ENCODE measurements around the gene LTV1.
A peak's percentile ranks its signal among the peaks of the same experiment; 100 is the strongest.

The LTV1 gene

DNA sequence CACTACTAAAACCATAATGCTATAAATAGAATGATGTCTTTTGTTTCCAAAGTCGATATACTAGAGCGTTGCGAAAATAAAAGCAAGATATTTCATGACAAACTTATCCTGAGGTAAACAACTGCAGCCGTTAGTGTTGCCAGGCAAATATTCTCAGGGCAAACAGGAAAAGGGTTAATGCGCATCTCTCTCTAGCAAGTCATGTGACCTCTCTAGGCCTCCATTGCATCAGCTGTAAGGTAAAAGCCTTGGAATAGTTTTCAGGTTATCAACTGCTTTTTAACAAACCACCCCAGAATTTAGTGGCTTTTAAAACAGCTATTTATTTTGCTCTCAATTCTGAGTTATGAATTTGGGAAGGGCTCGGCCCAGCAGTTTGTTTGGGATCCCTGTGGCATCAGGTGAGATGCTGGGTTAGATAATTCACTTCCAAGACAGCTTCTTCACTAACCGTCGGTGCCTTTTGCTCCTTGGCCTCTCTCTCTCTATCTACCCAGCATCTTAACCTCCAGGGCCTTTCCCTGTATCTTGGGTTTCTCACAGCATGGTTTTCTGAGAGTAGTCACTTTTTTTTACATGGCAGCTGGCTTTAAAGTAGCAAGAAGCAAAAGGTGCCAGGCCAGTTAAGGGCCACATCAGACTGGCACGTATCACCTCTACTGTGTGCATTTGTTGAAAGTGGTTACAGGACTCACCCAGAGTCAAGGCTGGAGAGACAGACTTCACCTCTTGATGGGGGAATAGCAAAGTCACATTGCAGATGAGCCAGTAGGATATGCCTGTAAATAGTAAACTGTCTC lies 39.2 kb upstream of the LTV1 start:
- H3K36me3 ChIP-seq (ENCODE audit: control insufficient read depth in 1 of 2, insufficient read depth in 2 of 2, low read depth in 1 of 2, low read length in 2 of 2): peaks cover 3 to 20% of the 10 kb centered on the region in 2 experiments
- H3K4me2 ChIP-seq (ENCODE audit: low read length, poor library complexity, severe bottlenecking): no peak overlapping the region
- H2BK12ac ChIP-seq (ENCODE audit: low read length in 2 of 2): no peak overlapping the region
- no peak overlapping the region for H3K9ac ChIP-seq (ENCODE audit: low read length)
- H3K79me1 ChIP-seq (replicated peaks; ENCODE audit: low read length, poor library complexity, severe bottlenecking): peaks cover 4% of the 10 kb centered on the region
- H3K14ac ChIP-seq (ENCODE audit: low read length in 2 of 2): no peak overlapping the region
- H3K27ac ChIP-seq (ENCODE audit: low read length, poor library complexity, severe bottlenecking): no peak overlapping the region
- no peak overlapping the region for H4K91ac ChIP-seq (ENCODE audit: low read length)
- no peak overlapping the region for H3K4me3 ChIP-seq (ENCODE audit: insufficient read depth in 1 of 2, low read depth in 1 of 2, low read length in 2 of 2)
- no peaks in the 10 kb centered on the region for H3K27me3 ChIP-seq (ENCODE audit: control insufficient read depth in 1 of 2, insufficient read depth in 1 of 2, low read length in 2 of 2)
- H3K9me3 ChIP-seq (ENCODE audit: control insufficient read depth, low read length): no peaks in the 10 kb centered on the region
- H2AFZ ChIP-seq (ENCODE audit: low read depth, low read length): no peak overlapping the region
- peak overlapping the region in 1 of 2 experiments; percentile 89 for H3K4ac ChIP-seq (ENCODE audit: low read depth in 1 of 2, low read length in 2 of 2)
- 92% methylated on average over 9 of the region's 9 CpGs for WGBS
- H2BK15ac ChIP-seq (ENCODE audit: low read depth, poor library complexity, severe bottlenecking): no peak overlapping the region
- H3K4me1 ChIP-seq (ENCODE audit: control insufficient read depth, insufficient read depth, low read depth, low read length): peaks cover 1% of the 10 kb centered on the region
- DNase-seq: peak; percentile 45
- H2BK5ac ChIP-seq (ENCODE audit: low read depth, low read length, poor library complexity, severe bottlenecking): no peak overlapping the region
- H2AK5ac ChIP-seq (ENCODE audit: low read length, severe bottlenecking): no peak overlapping the region
- H2BK120ac ChIP-seq (ENCODE audit: low read depth, low read length): no peak overlapping the region
- H4K8ac ChIP-seq (ENCODE audit: low read length): peak overlapping the region; percentile 7
- no peak overlapping the region for H3K23ac ChIP-seq (ENCODE audit: low read length in 2 of 2)
- peak overlapping the region in 1 of 2 experiments; percentile 26 for H3K18ac ChIP-seq (ENCODE audit: low read depth in 1 of 2, low read length in 2 of 2)

DNA sequence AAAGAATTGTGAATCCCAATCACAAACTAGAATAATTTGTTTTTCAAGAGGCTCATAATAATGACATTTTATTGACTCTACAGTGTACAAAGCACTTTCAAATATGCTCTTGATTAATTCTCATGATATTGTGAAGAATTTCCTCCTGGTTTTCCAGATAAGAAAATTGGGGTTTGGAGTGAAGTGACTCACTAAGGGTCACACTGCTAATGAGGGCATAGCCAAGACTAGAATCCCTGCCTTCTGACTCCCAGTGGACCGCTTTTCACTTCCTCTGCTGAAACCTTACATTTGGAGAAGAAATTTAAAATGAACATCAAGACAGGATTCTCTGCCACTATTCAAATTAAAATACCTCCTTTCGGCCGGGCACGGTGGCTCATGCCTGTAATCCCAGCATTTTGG lies 38.3 kb upstream of the LTV1 start:
- Histone ChIP-seq H3K79me1 (replicated peaks; ENCODE audit: low read length, poor library complexity, severe bottlenecking) (peaks cover 4% of the 10 kb centered on the region), H3K23ac (ENCODE audit: low read length in 2 of 2) (no peak overlapping the region), H3K9ac (ENCODE audit: low read length) (no peak overlapping the region), H3K14ac (ENCODE audit: low read length in 2 of 2) (no peak overlapping the region), H3K36me3 (ENCODE audit: control insufficient read depth in 1 of 2, insufficient read depth in 2 of 2, low read depth in 1 of 2, low read length in 2 of 2) (peaks cover 3 to 20% of the 10 kb centered on the region in 2 experiments), H3K18ac (ENCODE audit: low read depth in 1 of 2, low read length in 2 of 2) (no peak overlapping the region), H3K4me3 (ENCODE audit: insufficient read depth in 1 of 2, low read depth in 1 of 2, low read length in 2 of 2) (no peak overlapping the region), H4K8ac (ENCODE audit: low read length) (no peak overlapping the region), H3K4me2 (ENCODE audit: low read length, poor library complexity, severe bottlenecking) (no peak overlapping the region), H3K4me1 (ENCODE audit: control insufficient read depth, insufficient read depth, low read depth, low read length) (peaks cover 1% of the 10 kb centered on the region), H4K91ac (ENCODE audit: low read length) (no peak overlapping the region), H2BK12ac (ENCODE audit: low read length in 2 of 2) (no peak overlapping the region), H2BK120ac (ENCODE audit: low read depth, low read length) (no peak overlapping the region), H2BK15ac (ENCODE audit: low read depth, poor library complexity, severe bottlenecking) (no peak overlapping the region), H3K4ac (ENCODE audit: low read depth in 1 of 2, low read length in 2 of 2) (no peak overlapping the region), H2BK5ac (ENCODE audit: low read depth, low read length, poor library complexity, severe bottlenecking) (no peak overlapping the region), H3K27me3 (ENCODE audit: control insufficient read depth in 1 of 2, insufficient read depth in 1 of 2, low read length in 2 of 2) (no peaks in the 10 kb centered on the region), H2AFZ (ENCODE audit: low read depth, low read length) (no peak overlapping the region), H2AK5ac (ENCODE audit: low read length, severe bottlenecking) (no peak overlapping the region), H3K27ac (ENCODE audit: low read length, poor library complexity, severe bottlenecking) (no peak overlapping the region), H3K9me3 (ENCODE audit: control insufficient read depth, low read length) (no peaks in the 10 kb centered on the region)
- WGBS: 81% methylated on average over 4 of the region's 4 CpGs
- peak; percentile 8 for DNase-seq

DNA sequence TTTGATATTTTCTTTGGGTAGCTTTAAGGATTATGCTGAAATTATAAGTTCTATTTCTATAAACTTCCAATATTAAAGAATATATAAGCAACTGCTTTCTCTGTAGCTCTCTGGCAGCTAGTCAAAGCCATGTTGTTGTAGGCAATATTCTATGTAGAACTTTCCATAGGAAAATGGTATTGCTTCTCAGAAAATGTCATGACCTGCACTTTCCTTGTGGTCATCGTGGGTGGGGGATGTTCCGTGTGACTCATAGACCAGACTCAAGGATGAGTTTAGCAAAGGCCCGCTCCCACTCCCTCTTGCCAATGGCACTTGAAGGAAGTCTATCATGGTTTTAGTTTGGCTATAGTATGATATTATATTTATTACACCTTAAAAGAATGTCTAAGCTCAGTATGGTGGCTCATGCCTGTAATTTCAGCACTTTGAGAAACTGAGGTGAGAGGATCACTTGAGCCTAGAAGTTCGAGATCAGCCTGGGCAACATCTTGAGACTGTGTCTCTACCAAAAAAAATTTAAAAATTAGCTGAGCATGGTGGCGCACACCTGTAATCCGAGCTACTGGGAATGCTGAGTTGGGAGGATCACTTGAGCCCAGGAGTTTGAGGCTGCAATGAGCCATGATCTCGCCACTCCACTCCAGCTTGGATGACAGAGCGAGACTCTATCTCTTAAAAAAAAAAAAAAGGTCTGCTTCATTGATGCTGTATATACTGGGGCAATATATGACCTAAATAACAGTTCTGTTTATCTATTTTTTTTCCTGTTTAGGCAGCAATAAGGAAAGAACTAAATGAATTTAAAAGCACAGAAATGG lies 36.6 kb upstream of the LTV1 start:
- Histone ChIP-seq H3K27me3 (ENCODE audit: control insufficient read depth in 1 of 2, insufficient read depth in 1 of 2, low read length in 2 of 2) (no peaks in the 10 kb centered on the region), H4K91ac (ENCODE audit: low read length) (no peak overlapping the region), H3K27ac (ENCODE audit: low read length, poor library complexity, severe bottlenecking) (peak overlapping the region; percentile 45), H3K9me3 (ENCODE audit: control insufficient read depth, low read length) (no peaks in the 10 kb centered on the region), H3K9ac (ENCODE audit: low read length) (peak overlapping the region; percentile 42), H3K14ac (ENCODE audit: low read length in 2 of 2) (no peak overlapping the region), H3K79me1 (replicated peaks; ENCODE audit: low read length, poor library complexity, severe bottlenecking) (peaks cover 4% of the 10 kb centered on the region), H3K4me2 (ENCODE audit: low read length, poor library complexity, severe bottlenecking) (no peak overlapping the region), H3K4ac (ENCODE audit: low read depth in 1 of 2, low read length in 2 of 2) (no peak overlapping the region), H2BK120ac (ENCODE audit: low read depth, low read length) (no peak overlapping the region), H2BK12ac (ENCODE audit: low read length in 2 of 2) (no peak overlapping the region), H2BK5ac (ENCODE audit: low read depth, low read length, poor library complexity, severe bottlenecking) (no peak overlapping the region), H3K4me3 (ENCODE audit: insufficient read depth in 1 of 2, low read depth in 1 of 2, low read length in 2 of 2) (no peak overlapping the region), H2AFZ (ENCODE audit: low read depth, low read length) (no peak overlapping the region), H3K23ac (ENCODE audit: low read length in 2 of 2) (no peak overlapping the region), H4K8ac (ENCODE audit: low read length) (no peak overlapping the region), H2BK15ac (ENCODE audit: low read depth, poor library complexity, severe bottlenecking) (peak overlapping the region; percentile 67), H3K36me3 (ENCODE audit: control insufficient read depth in 1 of 2, insufficient read depth in 2 of 2, low read depth in 1 of 2, low read length in 2 of 2) (peaks cover 3 to 20% of the 10 kb centered on the region in 2 experiments), H2AK5ac (ENCODE audit: low read length, severe bottlenecking) (no peak overlapping the region), H3K18ac (ENCODE audit: low read depth in 1 of 2, low read length in 2 of 2) (no peak overlapping the region), H3K4me1 (ENCODE audit: control insufficient read depth, insufficient read depth, low read depth, low read length) (peaks cover 1% of the 10 kb centered on the region)
- DNase-seq: peak; percentile 92
- WGBS: 70% methylated on average over 6 of the region's 8 CpGs

DNA sequence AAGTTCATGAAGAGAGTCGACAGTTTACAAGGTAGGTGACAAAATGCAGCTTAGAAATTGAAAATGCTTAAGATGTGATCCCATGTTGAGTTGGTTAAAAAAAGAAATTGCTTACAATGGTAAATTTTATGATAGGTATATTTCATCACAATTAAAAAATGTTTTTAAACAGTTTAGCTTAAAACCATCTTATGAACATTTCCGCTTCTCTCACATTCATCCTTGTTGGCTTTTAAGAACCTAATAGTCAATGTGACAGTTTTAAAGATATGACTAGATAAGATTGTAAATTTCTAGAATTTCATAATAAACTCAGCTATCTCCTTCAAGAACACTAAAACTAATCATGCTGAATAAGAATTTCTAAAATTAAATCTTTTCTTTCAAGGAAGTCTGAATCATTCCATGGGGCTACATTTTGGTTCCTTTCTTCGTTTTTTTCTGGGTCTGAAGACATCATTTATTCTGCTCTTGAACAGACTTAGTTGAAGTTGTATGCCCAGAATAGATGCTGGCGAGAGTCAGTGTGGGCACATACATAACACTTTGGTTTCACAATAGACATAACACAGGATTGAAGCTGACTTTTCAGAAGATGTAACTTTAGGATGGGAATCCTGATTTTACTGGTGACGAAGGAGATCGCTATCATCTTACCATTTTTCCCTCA lies 35.9 kb upstream of the LTV1 start:
- Histone ChIP-seq H2BK120ac (ENCODE audit: low read depth, low read length) (no peak overlapping the region), H3K79me1 (replicated peaks; ENCODE audit: low read length, poor library complexity, severe bottlenecking) (peaks cover 2% of the 10 kb centered on the region), H3K27me3 (ENCODE audit: control insufficient read depth in 1 of 2, insufficient read depth in 1 of 2, low read length in 2 of 2) (no peaks in the 10 kb centered on the region), H3K4me3 (ENCODE audit: insufficient read depth in 1 of 2, low read depth in 1 of 2, low read length in 2 of 2) (no peak overlapping the region), H3K4me2 (ENCODE audit: low read length, poor library complexity, severe bottlenecking) (no peak overlapping the region), H3K4ac (ENCODE audit: low read depth in 1 of 2, low read length in 2 of 2) (no peak overlapping the region), H3K9me3 (ENCODE audit: control insufficient read depth, low read length) (no peaks in the 10 kb centered on the region), H2BK12ac (ENCODE audit: low read length in 2 of 2) (no peak overlapping the region), H3K27ac (ENCODE audit: low read length, poor library complexity, severe bottlenecking) (no peak overlapping the region), H2AK5ac (ENCODE audit: low read length, severe bottlenecking) (no peak overlapping the region), H3K18ac (ENCODE audit: low read depth in 1 of 2, low read length in 2 of 2) (no peak overlapping the region), H3K9ac (ENCODE audit: low read length) (no peak overlapping the region), H4K91ac (ENCODE audit: low read length) (no peak overlapping the region), H2AFZ (ENCODE audit: low read depth, low read length) (no peak overlapping the region), H3K4me1 (ENCODE audit: control insufficient read depth, insufficient read depth, low read depth, low read length) (peaks cover 2% of the 10 kb centered on the region), H2BK5ac (ENCODE audit: low read depth, low read length, poor library complexity, severe bottlenecking) (no peak overlapping the region), H3K14ac (ENCODE audit: low read length in 2 of 2) (no peak overlapping the region), H4K8ac (ENCODE audit: low read length) (no peak overlapping the region), H3K23ac (ENCODE audit: low read length in 2 of 2) (no peak overlapping the region), H3K36me3 (ENCODE audit: control insufficient read depth in 1 of 2, insufficient read depth in 2 of 2, low read depth in 1 of 2, low read length in 2 of 2) (peaks cover 0 to 15% of the 10 kb centered on the region in 2 experiments), H2BK15ac (ENCODE audit: low read depth, poor library complexity, severe bottlenecking) (no peak overlapping the region)
- 98% methylated on average over 4 of the region's 6 CpGs for WGBS
- peak; percentile 13 for DNase-seq
